A673 (cell line): Measurements from ENCODE around the gene FBXW4. TPM values are rescaled to one million over a fixed set of nuclear protein-coding genes. Genes with fewer than 3 reads are reported as not detected.

Source experiments
- BruUV-seq: library from RNA; stranded (reverse); fragments of 400-500 nt; replicated peaks from 2 replicates; lab custom pipeline; 2021; lab: Mats Ljungman, UMichigan
- CTCF ChIA-PET: fragments of 300-600 bp; sonication (Branson Sonifier 250); formaldehyde crosslinking; loops from one replicate; lab custom pipeline; 2022; ENCODE audit warnings: antibody characterized with exemption; lab: Charles Lee
- POLR2A ChIA-PET: fragments of 300-600 bp; sonication (Branson Sonifier 250); formaldehyde crosslinking; loops from one replicate; lab custom pipeline; 2022; ENCODE audit warnings: antibody characterized with exemption; ENCODE audit not compliant: low non-redundant PET; lab: Charles Lee
- DNase-seq: peaks from one replicate; pipeline ENCODE4 v3.0.0-alpha.2; 2015; ENCODE audit warnings: low spot score
- H3K27ac ChIP-seq: fragments of 200-600 bp; sonication (generic); 2 replicates; pipeline ENCODE4 v1.5.1; 2016; ENCODE audit warnings: mixed run types, low read depth, mild to moderate bottlenecking, mixed read lengths, antibody characterized with exemption, low read length; ENCODE audit not compliant: poor library complexity, severe bottlenecking
- H3K27me3 ChIP-seq: fragments of 200-600 bp; sonication (generic); replicated peaks from 2 replicates; pipeline ENCODE4 v1.6.1; 2017; ENCODE audit warnings: mixed run types, low read depth, mild to moderate bottlenecking, mixed read lengths, antibody characterized with exemption, low read length; ENCODE audit not compliant: insufficient read depth, poor library complexity
- H3K36me3 ChIP-seq: fragments of 200-600 bp; sonication (generic); 2 replicates; pipeline ENCODE4 v1.6.1; 2016; ENCODE audit warnings: mixed run types, mild to moderate bottlenecking, mixed read lengths, antibody characterized with exemption, low read length; ENCODE audit not compliant: insufficient read depth, poor library complexity, severe bottlenecking
- H3K4me1 ChIP-seq: fragments of 200-600 bp; sonication (generic); 2 replicates; pipeline ENCODE4 v1.6.1; 2017; ENCODE audit warnings: mixed run types, mild to moderate bottlenecking, mixed read lengths, antibody characterized with exemption, low read length; ENCODE audit not compliant: insufficient read depth, poor library complexity, severe bottlenecking
- H3K4me3 ChIP-seq: fragments of 200-600 bp; sonication (generic); 2 replicates; pipeline ENCODE4 v1.5.1; 2016; ENCODE audit warnings: low read depth, mixed run types, mild to moderate bottlenecking, mixed read lengths, low read length; ENCODE audit not compliant: poor library complexity, severe bottlenecking
- H3K9me3 ChIP-seq: fragments of 200-600 bp; sonication (generic); 2 replicates; pipeline ENCODE4 v1.6.1; 2016; ENCODE audit warnings: mixed run types, low read depth, mild to moderate bottlenecking, mixed read lengths, antibody characterized with exemption, low read length; ENCODE audit not compliant: poor library complexity, severe bottlenecking
- EZH2 ChIP-seq: fragments of 200-600 bp; sonication (generic); IDR thresholded peaks from 2 replicates; pipeline ENCODE4 v1.6.1; 2017; ENCODE audit warnings: borderline replicate concordance, low read depth, mild to moderate bottlenecking, mixed read lengths, antibody characterized with exemption, low read length; ENCODE audit not compliant: poor library complexity, severe bottlenecking
- intact Hi-C: fragments of 100-400 bp; cut with micrococcal nuclease; formaldehyde crosslinking; loops from one replicate; pipeline ENCODE4 v1.10.0; 2022; ENCODE audit not compliant: unreplicated experiment
- total RNA-seq: library from RNA; stranded (reverse); gene quantifications from 2 replicates; pipeline ENCODE4 v1.2.3, GENCODE V29; 2021
- TF ChIP-seq, protein P1 (sequence below): fragments of 300-800, 200-600 bp; sonication (generic); conservative IDR thresholded peaks from 2 replicates; pipeline ENCODE4 v1.5.1; 2017; ENCODE audit warnings: low read depth, mild to moderate bottlenecking, antibody characterized with exemption, low read length, moderate library complexity, mixed read lengths

FBXW4 gene
- total RNA-seq, 1 experiment from 2014 or later, result 19.5 TPM

DNA sequence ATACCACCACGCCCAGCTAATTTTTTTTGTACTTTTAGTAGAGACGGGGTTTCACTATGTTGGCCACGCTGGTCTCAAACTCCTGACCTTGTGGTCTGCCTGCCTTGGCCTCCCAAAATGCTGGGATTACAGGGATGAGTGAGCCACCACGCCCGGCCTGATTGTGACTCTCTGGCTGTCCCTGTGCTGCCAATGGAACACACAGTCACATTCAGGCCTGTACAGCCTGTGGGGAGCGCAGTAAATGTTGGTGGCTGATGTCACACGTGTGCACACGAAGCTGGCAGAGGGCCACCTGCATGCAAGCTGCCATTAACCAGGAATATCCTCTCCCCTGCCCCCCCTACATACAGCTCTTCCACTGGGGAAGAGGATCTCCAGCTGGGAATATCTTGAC is 129.0 kb downstream of the FBXW4 start:
- Histone ChIP-seq H3K4me1 (peaks cover 15% of the 10 kb centered on the region), H3K4me3 (no peak overlapping the region), H3K36me3 (no peaks in the 10 kb centered on the region), H3K27me3 (peaks cover 6% of the 10 kb centered on the region), H3K9me3 (no peaks in the 10 kb centered on the region), H3K27ac (no peak overlapping the region)
- no TSS peak for BruUV-seq
- TF ChIP-seq EZH2, result no peak
- TF ChIP-seq, protein P1, sequence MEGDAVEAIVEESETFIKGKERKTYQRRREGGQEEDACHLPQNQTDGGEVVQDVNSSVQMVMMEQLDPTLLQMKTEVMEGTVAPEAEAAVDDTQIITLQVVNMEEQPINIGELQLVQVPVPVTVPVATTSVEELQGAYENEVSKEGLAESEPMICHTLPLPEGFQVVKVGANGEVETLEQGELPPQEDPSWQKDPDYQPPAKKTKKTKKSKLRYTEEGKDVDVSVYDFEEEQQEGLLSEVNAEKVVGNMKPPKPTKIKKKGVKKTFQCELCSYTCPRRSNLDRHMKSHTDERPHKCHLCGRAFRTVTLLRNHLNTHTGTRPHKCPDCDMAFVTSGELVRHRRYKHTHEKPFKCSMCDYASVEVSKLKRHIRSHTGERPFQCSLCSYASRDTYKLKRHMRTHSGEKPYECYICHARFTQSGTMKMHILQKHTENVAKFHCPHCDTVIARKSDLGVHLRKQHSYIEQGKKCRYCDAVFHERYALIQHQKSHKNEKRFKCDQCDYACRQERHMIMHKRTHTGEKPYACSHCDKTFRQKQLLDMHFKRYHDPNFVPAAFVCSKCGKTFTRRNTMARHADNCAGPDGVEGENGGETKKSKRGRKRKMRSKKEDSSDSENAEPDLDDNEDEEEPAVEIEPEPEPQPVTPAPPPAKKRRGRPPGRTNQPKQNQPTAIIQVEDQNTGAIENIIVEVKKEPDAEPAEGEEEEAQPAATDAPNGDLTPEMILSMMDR, result no peak
- intact Hi-C loops, result no loop called here
- ChIA-PET POLR2A (no interaction called here), CTCF (no interaction called here)
- DNase-seq, result no peak

DNA sequence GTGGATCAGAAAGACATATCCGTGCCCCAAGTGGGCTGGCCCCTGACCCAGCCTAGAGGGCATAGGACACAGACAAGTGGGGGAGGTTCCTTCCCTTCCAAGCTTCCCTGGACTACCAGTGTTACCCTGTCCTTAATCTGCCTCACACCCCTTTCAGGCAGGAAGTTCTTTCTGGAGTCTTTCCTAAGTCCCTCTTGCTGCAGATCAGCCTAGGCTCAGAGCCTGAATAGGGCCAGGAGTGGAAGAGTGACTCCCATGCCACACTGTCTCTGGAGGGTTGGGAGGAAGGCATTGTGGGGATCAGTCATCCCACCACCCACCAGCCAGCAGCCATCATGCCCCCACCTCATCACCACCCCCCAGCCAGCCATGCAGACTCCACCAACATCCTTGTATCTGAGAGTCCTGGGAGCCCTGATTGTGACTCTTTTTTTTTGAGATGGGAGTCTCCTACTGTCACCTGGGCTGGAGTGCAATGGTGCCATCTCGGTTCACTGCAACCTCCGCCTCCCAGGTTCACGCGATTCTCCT is 129.5 kb downstream of the FBXW4 start:
- Histone ChIP-seq H3K4me1 (peaks cover 10% of the 10 kb centered on the region), H3K9me3 (no peaks in the 10 kb centered on the region), H3K36me3 (no peaks in the 10 kb centered on the region), H3K27ac (no peak overlapping the region), H3K4me3 (no peak overlapping the region), H3K27me3 (peaks cover 6% of the 10 kb centered on the region)
- DNase-seq, result no peak
- POLR2A ChIA-PET, result no interaction called here
- CTCF ChIA-PET, result no interaction called here
- intact Hi-C loops, result no loop called here
- BruUV-seq, result no TSS peak
- no peak for TF ChIP-seq EZH2
- TF ChIP-seq, protein P1, result no peak

GRCh38 chr10:101564490-101564991 is 130.4 kb downstream of the FBXW4 start:
- peaks cover 4% of the 10 kb centered on the region for H3K4me1 ChIP-seq
- H3K4me3 ChIP-seq, result no peak overlapping the region
- intact Hi-C loops, result no loop called here
- TF ChIP-seq, protein P1, result no peak
- no peak for TF ChIP-seq EZH2
- no peaks in the 10 kb centered on the region for H3K9me3 ChIP-seq
- no peak for DNase-seq
- H3K27me3 ChIP-seq, result peaks cover 6% of the 10 kb centered on the region
- H3K27ac ChIP-seq, result no peak overlapping the region
- H3K36me3 ChIP-seq, result no peaks in the 10 kb centered on the region
- ChIA-PET CTCF (no interaction called here), POLR2A (no interaction called here)
- no TSS peak for BruUV-seq
